HepG2 (cell line): ENCODE measurements around the gene EYA2. TPM values are rescaled to one million over a fixed set of nuclear protein-coding genes. Genes with fewer than 3 reads are reported as not detected.

Source experiments
- GABPA ChIP-seq, 2 experiments: IDR thresholded peaks; 2 replicates each; pipeline ENCODE4 v1.6.1; 2011 to 2016; ENCODE audit warnings: low read depth in 2 of 2, low read length in 1 of 2, missing biosample characterization in 1 of 2, missing genetic modification characterization in 1 of 2
- GATAD1 ChIP-seq: IDR thresholded peaks from 2 replicates; pipeline ENCODE4 v1.6.1; 2016; ENCODE audit warnings: missing genetic modification reagents, missing compliant biosample characterization
- MAFG ChIP-seq: sonication (generic); formaldehyde crosslinking; IDR thresholded peaks from 2 replicates; pipeline ENCODE4 v1.5.1; 2020; ENCODE audit warnings: mild to moderate bottlenecking, missing genetic modification reagents
- MZF1 ChIP-seq: sonication (generic); formaldehyde crosslinking; IDR thresholded peaks from 2 replicates; pipeline ENCODE4 v1.8.1; 2023; ENCODE audit warnings: mild to moderate bottlenecking, missing genetic modification reagents, borderline replicate concordance
- PHF8 ChIP-seq: sonication (generic); formaldehyde crosslinking; IDR thresholded peaks from 2 replicates; pipeline ENCODE4 v1.5.0; 2020; ENCODE audit warnings: missing genetic modification reagents
- RARA ChIP-seq: IDR thresholded peaks from 2 replicates; pipeline ENCODE4 v1.6.1; 2016; ENCODE audit warnings: missing genetic modification reagents, missing compliant biosample characterization
- REST ChIP-seq, 2 experiments: IDR thresholded peaks; 2 replicates each; pipeline ENCODE4 v1.6.1; 2011 to 2012; ENCODE audit warnings: low read length in 2 of 2, borderline replicate concordance in 1 of 2, low read depth in 1 of 2, mild to moderate bottlenecking in 1 of 2, moderate library complexity in 1 of 2
- SCMH1 ChIP-seq: sonication (generic); formaldehyde crosslinking; IDR thresholded peaks from 2 replicates; pipeline ENCODE4 v1.9.0; 2021; ENCODE audit warnings: missing genetic modification reagents, mild to moderate bottlenecking, borderline replicate concordance
- THAP8 ChIP-seq: sonication (generic); formaldehyde crosslinking; IDR thresholded peaks from 2 replicates; pipeline ENCODE4 v1.5.1; 2020; ENCODE audit warnings: missing genetic modification reagents, mild to moderate bottlenecking, borderline replicate concordance
- ZBTB3 ChIP-seq: sonication (generic); formaldehyde crosslinking; IDR thresholded peaks from 2 replicates; pipeline ENCODE4 v1.4.0; 2020; ENCODE audit warnings: low read depth, mild to moderate bottlenecking, moderate library complexity, missing genetic modification reagents, borderline replicate concordance
- ZNF33B ChIP-seq: sonication (generic); formaldehyde crosslinking; IDR thresholded peaks from 2 replicates; pipeline ENCODE4 v1.5.1; 2020; ENCODE audit warnings: mild to moderate bottlenecking, missing genetic modification reagents
- ZNF441 ChIP-seq: sonication (generic); formaldehyde crosslinking; IDR thresholded peaks from 2 replicates; pipeline ENCODE4 v1.7.0; 2021; ENCODE audit warnings: missing genetic modification reagents, borderline replicate concordance
- ZNF501 ChIP-seq: sonication (generic); formaldehyde crosslinking; IDR thresholded peaks from 2 replicates; pipeline ENCODE4 v1.5.1; 2020; ENCODE audit warnings: mild to moderate bottlenecking, moderate library complexity, missing genetic modification reagents
- ZNF710 ChIP-seq: sonication (generic); formaldehyde crosslinking; IDR thresholded peaks from 2 replicates; pipeline ENCODE4 v1.5.0; 2020; ENCODE audit warnings: mild to moderate bottlenecking, missing genetic modification reagents, borderline replicate concordance
- ZNF775 ChIP-seq: sonication (generic); formaldehyde crosslinking; IDR thresholded peaks from 2 replicates; pipeline ENCODE4 v1.4.0; 2020; ENCODE audit warnings: missing genetic modification reagents, mild to moderate bottlenecking, moderate library complexity, borderline replicate concordance
- ZNF790 ChIP-seq: sonication (generic); formaldehyde crosslinking; IDR thresholded peaks from 2 replicates; pipeline ENCODE4 v1.8.0; 2022; ENCODE audit warnings: missing genetic modification reagents, mild to moderate bottlenecking, borderline replicate concordance
- ZNF879 ChIP-seq: sonication (generic); formaldehyde crosslinking; IDR thresholded peaks from 2 replicates; pipeline ENCODE4 v1.8.1; 2023; ENCODE audit warnings: missing genetic modification reagents
- ZSCAN12 ChIP-seq: sonication (generic); formaldehyde crosslinking; IDR thresholded peaks from 2 replicates; pipeline ENCODE4 v1.9.0; 2021; ENCODE audit warnings: mild to moderate bottlenecking, missing genetic modification reagents
- polyA plus RNA-seq, 8 experiments: library from polyadenylated mRNA; depleted of rRNA in 3 of 8; stranded (reverse) in 7 of 8; unstranded in 1 of 8; fragments of >200 nt; fragmentation: Illumina TruSeq in 4 of 8; extraction: Trizol in 4 of 8; gene quantifications; 2 replicates each; pipeline versions ENCODE4 v1.2.1 to v1.2.3, GENCODE V29; 2011 to 2016; ENCODE audit warnings: low read depth in 4 of 8, missing spikeins in 1 of 8, mixed read lengths in 1 of 8; ENCODE audit not compliant: insufficient read depth in 1 of 8
- total RNA-seq, 5 experiments: library from RNA; depleted of rRNA; stranded (reverse); fragments of >200 nt; fragmentation: Illumina TruSeq; extraction: Trizol; gene quantifications; 2 replicates each; pipeline ENCODE4 v1.2.3, GENCODE V29; 2016; ENCODE audit warnings: low read depth in 1 of 5
- TF ChIP-seq, protein P1 (sequence below): sonication (generic); formaldehyde crosslinking; IDR thresholded peaks from 2 replicates; pipeline ENCODE4 v1.8.0; 2022; ENCODE audit warnings: missing genetic modification reagents, mild to moderate bottlenecking, moderate library complexity, borderline replicate concordance

The EYA2 gene
- total and polyA plus RNA-seq, 2 of the 13 experiments (the other 11 are each of a cell fraction or from before 2014, with no cell fraction given): not detected

- TF ChIP-seq ZNF33B (CRISPR knock-in tag): no peak
- TF ChIP-seq ZBTB3 (CRISPR knock-in tag): no peak
- TF ChIP-seq MZF1 (CRISPR knock-in tag): 0 out of 2 replicates have a peak, but pooled peaks have one; percentile 23
- TF ChIP-seq THAP8 (CRISPR knock-in tag): peak; percentile 72; the same call in 1 of the 2 replicates
- no peak for TF ChIP-seq ZSCAN12 (CRISPR knock-in tag)
- TF ChIP-seq RARA (CRISPR knock-in tag): peak; percentile 73
- no peak for TF ChIP-seq PHF8 (CRISPR knock-in tag)
- peak; percentile 26; the same call in 1 of the 2 replicates for TF ChIP-seq ZNF501
- TF ChIP-seq GABPA (IDR thresholded peaks at IDR 0.05; ENCODE audit: low read depth, low read length): no peak
- no peak for TF ChIP-seq GABPA (CRISPR knock-in tag; IDR thresholded peaks at IDR 0.05; ENCODE audit: low read depth)
- TF ChIP-seq ZNF775 (CRISPR knock-in tag): no peak
- TF ChIP-seq ZNF441 (CRISPR knock-in tag): peak; percentile 44; the same call in 1 of the 2 replicates
- no peak for TF ChIP-seq MAFG (CRISPR knock-in tag)
- no peak for TF ChIP-seq SCMH1 (CRISPR knock-in tag)
- TF ChIP-seq, protein P1, sequence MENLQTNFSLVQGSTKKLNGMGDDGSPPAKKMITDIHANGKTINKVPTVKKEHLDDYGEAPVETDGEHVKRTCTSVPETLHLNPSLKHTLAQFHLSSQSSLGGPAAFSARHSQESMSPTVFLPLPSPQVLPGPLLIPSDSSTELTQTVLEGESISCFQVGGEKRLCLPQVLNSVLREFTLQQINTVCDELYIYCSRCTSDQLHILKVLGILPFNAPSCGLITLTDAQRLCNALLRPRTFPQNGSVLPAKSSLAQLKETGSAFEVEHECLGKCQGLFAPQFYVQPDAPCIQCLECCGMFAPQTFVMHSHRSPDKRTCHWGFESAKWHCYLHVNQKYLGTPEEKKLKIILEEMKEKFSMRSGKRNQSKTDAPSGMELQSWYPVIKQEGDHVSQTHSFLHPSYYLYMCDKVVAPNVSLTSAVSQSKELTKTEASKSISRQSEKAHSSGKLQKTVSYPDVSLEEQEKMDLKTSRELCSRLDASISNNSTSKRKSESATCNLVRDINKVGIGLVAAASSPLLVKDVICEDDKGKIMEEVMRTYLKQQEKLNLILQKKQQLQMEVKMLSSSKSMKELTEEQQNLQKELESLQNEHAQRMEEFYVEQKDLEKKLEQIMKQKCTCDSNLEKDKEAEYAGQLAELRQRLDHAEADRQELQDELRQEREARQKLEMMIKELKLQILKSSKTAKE (CRISPR knock-in tag): no peak
- no peak; the same call in 1 of the 2 replicates for TF ChIP-seq ZNF710 (CRISPR knock-in tag)
- TF ChIP-seq ZNF879: no peak
- TF ChIP-seq REST (IDR thresholded peaks at IDR 0.05; ENCODE audit: borderline replicate concordance in 1 of 2, low read depth in 1 of 2, low read length in 2 of 2): peak; percentile 10 to 85
- no peak for TF ChIP-seq GATAD1
- no peak for TF ChIP-seq ZNF790 (CRISPR knock-in tag)
These were observed 270.8 kb downstream of the EYA2 start (continued) for GRCh38 chr20:47165376-47165865.
